Ramos (cell line): Measurements from ENCODE around the gene USP44.
"Not testable (repeated sequence)": the region's sequence is repeated elsewhere in the genome, so short reads cannot be mapped to it uniquely, and the experiment has no call there.

Source experiments
- in situ Hi-C: fragments of 300-500 bp; cut with MboI; formaldehyde crosslinking; loops from one replicate; pipeline ENCODE4 v1.14.3; 2022; ENCODE audit warnings: low sequenced_read_pairs; ENCODE audit not compliant: unreplicated experiment

USP44 gene

GRCh38 chr12:95513599-95513998 lies 37.7 kb downstream of the USP44 start:
- in situ Hi-C loops, result no loop called here

- in situ Hi-C loops, result no loop called here
These were observed 39.3 kb downstream of the USP44 start for GRCh38 chr12:95511977-95512376.

- in situ Hi-C loops, result no loop called here
These were observed 42.0 kb downstream of the USP44 start for GRCh38 chr12:95509300-95509699.

- in situ Hi-C loops, result no loop called here
These were observed 44.4 kb downstream of the USP44 start for GRCh38 chr12:95506707-95507523.

GRCh38 chr12:95505039-95505438 lies 46.2 kb downstream of the USP44 start:
- in situ Hi-C loops, result no loop called here

- in situ Hi-C loops, result no loop called here
These were observed 47.1 kb downstream of the USP44 start for GRCh38 chr12:95504140-95504539.

GRCh38 chr12:95499772-95500171 lies 51.5 kb downstream of the USP44 start:
- in situ Hi-C loops, result no loop called here

GRCh38 chr12:95498968-95499367 lies 52.3 kb downstream of the USP44 start:
- in situ Hi-C loops, result no loop called here

GRCh38 chr12:95497031-95497430 lies 54.2 kb downstream of the USP44 start:
- in situ Hi-C loops, result no loop called here

GRCh38 chr12:95495433-95495832 lies 55.8 kb downstream of the USP44 start:
- in situ Hi-C loops, result no loop called here

- in situ Hi-C loops, result no loop called here
These were observed 56.4 kb downstream of the USP44 start for GRCh38 chr12:95494888-95495287.

GRCh38 chr12:95492462-95492861 lies 58.8 kb downstream of the USP44 start:
- in situ Hi-C loops, result no loop called here

GRCh38 chr12:95487024-95487423 lies 64.3 kb downstream of the USP44 start:
- in situ Hi-C loops, result no loop called here

- in situ Hi-C loops, result no loop called here
These were observed 66.8 kb downstream of the USP44 start for GRCh38 chr12:95484524-95484923.

GRCh38 chr12:95482564-95482963 lies 68.7 kb downstream of the USP44 start:
- in situ Hi-C loops, result not testable (repeated sequence)

- in situ Hi-C loops, result no loop called here
These were observed 69.4 kb downstream of the USP44 start for GRCh38 chr12:95481888-95482287.

GRCh38 chr12:95481072-95481471 lies 70.2 kb downstream of the USP44 start:
- in situ Hi-C loops, result no loop called here

GRCh38 chr12:95480230-95480629 lies 71.0 kb downstream of the USP44 start:
- in situ Hi-C loops, result no loop called here

GRCh38 chr12:95474660-95474958 lies 76.7 kb downstream of the USP44 start:
- in situ Hi-C loops, result no loop called here

GRCh38 chr12:95473884-95474659 lies 77.2 kb downstream of the USP44 start, which contains the start of gene METAP2:
Gene METAP2, plus strand, starts transcription at chr12:95474152. Its CDS starts 28 bp downstream, at chr12:95474180.
- in situ Hi-C loops, result no loop called here

- in situ Hi-C loops, result no loop called here
These were observed 77.9 kb downstream of the USP44 start for GRCh38 chr12:95473231-95473883.
